Ishikawa (cell line): ENCODE measurements around the gene PSTPIP2.

Experiments used
- CEBPB ChIP-seq: IDR thresholded peaks from 2 replicates; pipeline ENCODE4 v1.6.1; 2012
- EGR1 ChIP-seq: IDR thresholded peaks from 2 replicates; pipeline ENCODE4 v1.6.1; 2012
- EP300 ChIP-seq: IDR thresholded peaks from 2 replicates; pipeline ENCODE4 v1.6.1; 2012; ENCODE audit warnings: borderline replicate concordance
- NFIC ChIP-seq: IDR thresholded peaks from 2 replicates; pipeline ENCODE4 v1.6.1; 2012
- TAF1 ChIP-seq: IDR thresholded peaks from 2 replicates; pipeline ENCODE4 v1.6.1; 2012; ENCODE audit warnings: low read depth, mild to moderate bottlenecking
- TEAD4 ChIP-seq: IDR thresholded peaks from 2 replicates; pipeline ENCODE4 v1.6.1; 2012
- ZBTB7A ChIP-seq: IDR thresholded peaks from 2 replicates; pipeline ENCODE4 v1.6.1; 2012; ENCODE audit warnings: low read depth

- TF ChIP-seq NFIC (no peak), CEBPB (no peak), TEAD4 (no peak), EGR1 (no peak), TAF1 (no peak), EP300 (no peak), ZBTB7A (no peak)
Measured at GRCh38 chr18:46001892-46002291, 70.2 kb downstream of the PSTPIP2 start.
